Measurements from ENCODE around the gene EIF2B5. TPM values are rescaled to one million over a fixed set of nuclear protein-coding genes. Genes with fewer than 3 reads are reported as not detected.
A peak's percentile ranks its signal among the peaks of the same experiment; 100 is the strongest.

The EIF2B5 gene
- total RNA-seq, 1 donor from 2014 or later = 26.1 TPM

GRCh38 chr3:184174646-184175492, 39.7 kb downstream of the EIF2B5 start, which contains the start of gene AP2M1:
AP2M1 (plus strand) TSS chr3:184174855; CDS start chr3:184176994, 2,139 bp downstream.
- peaks cover 26% of the 10 kb centered on the region for H3K36me3 Mint-ChIP-seq (ENCODE audit: low read depth)
- H3K4me1 Mint-ChIP-seq (ENCODE audit: low read depth) = peaks cover 64% of the 10 kb centered on the region
- peak within 1 kb of the TSS; percentile 95 for H3K27ac Mint-ChIP-seq (ENCODE audit: unreplicated experiment)
- peak within 1 kb of the TSS; percentile 95 for H3K4me3 Mint-ChIP-seq (ENCODE audit: unreplicated experiment)
- H3K27me3 Mint-ChIP-seq (ENCODE audit: low read depth) = no peaks in the 10 kb centered on the region
- peak; percentile 42 for TF ChIP-seq CTCF (IDR thresholded peaks at IDR 0.05)
- peak; percentile 99 for DNase-seq (ENCODE audit: low spot score)
- no peaks in the 10 kb centered on the region for H3K9me3 Mint-ChIP-seq (ENCODE audit: low read depth)

GRCh38 chr3:184175506-184175905, 40.3 kb downstream of the EIF2B5 start:
- no peak for TF ChIP-seq CTCF (IDR thresholded peaks at IDR 0.05)
- Mint-ChIP-seq H3K36me3 (ENCODE audit: low read depth) (peaks cover 31% of the 10 kb centered on the region), H3K9me3 (ENCODE audit: low read depth) (no peaks in the 10 kb centered on the region), H3K27ac (ENCODE audit: unreplicated experiment) (peak overlapping the region; percentile 95), H3K27me3 (ENCODE audit: low read depth) (no peaks in the 10 kb centered on the region), H3K4me3 (ENCODE audit: unreplicated experiment) (peak overlapping the region; percentile 95), H3K4me1 (ENCODE audit: low read depth) (peaks cover 68% of the 10 kb centered on the region)
- DNase-seq (ENCODE audit: low spot score) = peak; percentile 32

- no peaks in the 10 kb centered on the region for H3K9me3 Mint-ChIP-seq (ENCODE audit: low read depth)
- H3K4me1 Mint-ChIP-seq (ENCODE audit: low read depth) = peaks cover 64% of the 10 kb centered on the region
- H3K27ac Mint-ChIP-seq (ENCODE audit: unreplicated experiment) = peak overlapping the region; percentile 95
- no peak for DNase-seq (ENCODE audit: low spot score)
- peak overlapping the region; percentile 95 for H3K4me3 Mint-ChIP-seq (ENCODE audit: unreplicated experiment)
- TF ChIP-seq CTCF (IDR thresholded peaks at IDR 0.05) = peak; percentile 6
- no peaks in the 10 kb centered on the region for H3K27me3 Mint-ChIP-seq (ENCODE audit: low read depth)
- peaks cover 33% of the 10 kb centered on the region for H3K36me3 Mint-ChIP-seq (ENCODE audit: low read depth)
Observed at GRCh38 chr3:184175981-184176376, 40.8 kb downstream of the EIF2B5 start.

GRCh38 chr3:184176377-184177330, 41.5 kb downstream of the EIF2B5 start:
- peak overlapping the region; percentile 95 for H3K27ac Mint-ChIP-seq (ENCODE audit: unreplicated experiment)
- H3K4me1 Mint-ChIP-seq (ENCODE audit: low read depth) = peaks cover 58% of the 10 kb centered on the region
- H3K27me3 Mint-ChIP-seq (ENCODE audit: low read depth) = no peaks in the 10 kb centered on the region
- H3K4me3 Mint-ChIP-seq (ENCODE audit: unreplicated experiment) = peak overlapping the region; percentile 95
- H3K9me3 Mint-ChIP-seq (ENCODE audit: low read depth) = no peaks in the 10 kb centered on the region
- no peak for TF ChIP-seq CTCF (IDR thresholded peaks at IDR 0.05)
- peak; percentile 94 for DNase-seq (ENCODE audit: low spot score)
- H3K36me3 Mint-ChIP-seq (ENCODE audit: low read depth) = peaks cover 32% of the 10 kb centered on the region

- Mint-ChIP-seq H3K9me3 (ENCODE audit: low read depth) (no peaks in the 10 kb centered on the region), H3K27ac (ENCODE audit: unreplicated experiment) (peak overlapping the region; percentile 95), H3K4me3 (ENCODE audit: unreplicated experiment) (peak overlapping the region; percentile 95), H3K36me3 (ENCODE audit: low read depth) (peaks cover 33% of the 10 kb centered on the region), H3K4me1 (ENCODE audit: low read depth) (peaks cover 51% of the 10 kb centered on the region), H3K27me3 (ENCODE audit: low read depth) (no peaks in the 10 kb centered on the region)
- no peak for TF ChIP-seq CTCF (IDR thresholded peaks at IDR 0.05)
- DNase-seq (ENCODE audit: low spot score) = peak; percentile 60
Observed at GRCh38 chr3:184177331-184177731, 42.2 kb downstream of the EIF2B5 start.

Measured in chondrocyte (in vitro differentiated cells).